Measurements from ENCODE around the gene TP53INP2. TPM values are rescaled to one million over a fixed set of nuclear protein-coding genes. Genes with fewer than 3 reads are reported as not detected.

The TP53INP2 gene
- polyA plus RNA-seq, 1 of the 3 experiments (the other 2 are of a cell fraction): 6.4 TPM

DNA sequence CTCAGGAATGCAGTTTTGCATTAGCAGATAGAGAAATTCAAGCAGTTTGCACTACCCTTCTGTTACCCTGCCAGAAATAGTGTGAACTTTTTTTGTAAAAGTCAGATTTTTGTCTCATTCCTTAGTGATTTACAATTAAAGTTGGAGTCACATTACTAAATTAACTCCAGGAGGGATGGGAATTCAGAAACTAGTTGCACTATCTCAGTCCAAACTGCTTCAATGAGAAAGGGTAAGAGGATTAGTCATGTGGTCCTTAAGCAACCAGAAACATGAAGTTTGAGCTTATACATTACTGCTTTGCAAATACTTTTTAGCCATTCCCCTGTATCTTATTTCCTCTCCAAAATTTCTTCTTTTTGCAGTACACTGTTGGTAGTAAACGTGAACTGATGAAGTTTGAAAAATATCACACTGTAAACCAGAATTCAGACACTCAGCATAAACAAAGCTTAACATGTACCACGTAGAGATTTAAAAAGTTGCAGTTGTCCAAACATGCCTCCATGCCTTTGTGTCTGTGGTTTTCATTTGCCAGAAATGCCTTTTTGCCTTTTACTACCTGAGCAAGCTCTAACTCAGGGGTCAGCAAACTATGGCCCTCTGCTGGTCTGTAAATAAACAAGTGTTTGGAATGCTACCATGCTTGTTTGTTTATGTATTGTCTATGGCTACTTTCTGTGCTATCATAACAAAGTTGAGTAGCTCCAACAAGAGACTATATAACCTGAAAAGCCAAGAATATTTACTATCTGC is 49.7 kb downstream of the TP53INP2 start:
- no peak overlapping the region for H2AFZ ChIP-seq (ENCODE audit: low read depth)
- H3K4me2 ChIP-seq: no peak overlapping the region
- no peak overlapping the region for H3K27ac ChIP-seq (ENCODE audit: low read depth in 2 of 2, low read length in 1 of 2)
- 93% methylated on average over 2 of the region's 2 CpGs for WGBS (ENCODE audit: low lambda C conversion rate)
- H3K79me2 ChIP-seq (ENCODE audit: insufficient read depth): no peaks in the 10 kb centered on the region
- no peak overlapping the region for H3K4me3 ChIP-seq (ENCODE audit: low read depth in 2 of 2, low read length in 1 of 2)
- H3K27me3 ChIP-seq (ENCODE audit: insufficient read depth): no peaks in the 10 kb centered on the region
- DNase-seq: no peak
- TF ChIP-seq USF1 (IDR thresholded peaks at IDR 0.05; ENCODE audit: borderline replicate concordance, low read depth) (no peak), FOXM1 (IDR thresholded peaks at IDR 0.05; ENCODE audit: low read depth) (no peak), PBX3 (IDR thresholded peaks at IDR 0.05) (no peak), POLR2AphosphoS5 (IDR thresholded peaks at IDR 0.05; ENCODE audit: low read depth, low read length) (no peak), JUND (IDR thresholded peaks at IDR 0.05) (no peak), SIN3A (IDR thresholded peaks at IDR 0.05; ENCODE audit: borderline replicate concordance, low read depth, low read length) (no peak), GATA2 (CRISPR knock-in tag; IDR thresholded peaks at IDR 0.05) (no peak), IRF3 (IDR thresholded peaks at IDR 0.05; ENCODE audit: low read depth, low read length) (no peak), MXI1 (IDR thresholded peaks at IDR 0.05; ENCODE audit: low read depth, low read length) (no peak), TEAD4 (IDR thresholded peaks at IDR 0.05; ENCODE audit: borderline replicate concordance, insufficient read depth) (no peak)
- TF ChIP-seq, protein P1, sequence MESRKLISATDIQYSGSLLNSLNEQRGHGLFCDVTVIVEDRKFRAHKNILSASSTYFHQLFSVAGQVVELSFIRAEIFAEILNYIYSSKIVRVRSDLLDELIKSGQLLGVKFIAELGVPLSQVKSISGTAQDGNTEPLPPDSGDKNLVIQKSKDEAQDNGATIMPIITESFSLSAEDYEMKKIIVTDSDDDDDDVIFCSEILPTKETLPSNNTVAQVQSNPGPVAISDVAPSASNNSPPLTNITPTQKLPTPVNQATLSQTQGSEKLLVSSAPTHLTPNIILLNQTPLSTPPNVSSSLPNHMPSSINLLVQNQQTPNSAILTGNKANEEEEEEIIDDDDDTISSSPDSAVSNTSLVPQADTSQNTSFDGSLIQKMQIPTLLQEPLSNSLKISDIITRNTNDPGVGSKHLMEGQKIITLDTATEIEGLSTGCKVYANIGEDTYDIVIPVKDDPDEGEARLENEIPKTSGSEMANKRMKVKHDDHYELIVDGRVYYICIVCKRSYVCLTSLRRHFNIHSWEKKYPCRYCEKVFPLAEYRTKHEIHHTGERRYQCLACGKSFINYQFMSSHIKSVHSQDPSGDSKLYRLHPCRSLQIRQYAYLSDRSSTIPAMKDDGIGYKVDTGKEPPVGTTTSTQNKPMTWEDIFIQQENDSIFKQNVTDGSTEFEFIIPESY (IDR thresholded peaks at IDR 0.05; ENCODE audit: borderline replicate concordance, low read depth): no peak
- H4K20me1 ChIP-seq (ENCODE audit: insufficient read depth): no peaks in the 10 kb centered on the region
- no peak overlapping the region for H3K9ac ChIP-seq
- no peaks in the 10 kb centered on the region for H3K9me2 ChIP-seq
- H3K36me3 ChIP-seq (replicated peaks in 1 of 2; ENCODE audit: control insufficient read depth in 1 of 2, insufficient read depth in 2 of 2, low read length in 1 of 2): peaks cover 38 to 64% of the 10 kb centered on the region in 2 experiments
- peaks cover 3% of the 10 kb centered on the region for H3F3A ChIP-seq (replicated peaks; ENCODE audit: insufficient read depth)
- H3K4me1 ChIP-seq (ENCODE audit: control insufficient read depth in 1 of 2, insufficient read depth in 2 of 2, low read depth in 1 of 2, low read length in 1 of 2): no peaks in the 10 kb centered on the region
- POLR2A ChIA-PET: no interaction called here
- H3K9me3 ChIP-seq: no peaks in the 10 kb centered on the region
- CTCF ChIA-PET: interaction anchor here (0.9 to 8.7 kb wide), 3 partner anchors 15 to 441 kb away, joined by 3 to 58 read pairs (median 4); no protein-coding TSS in a partner anchor
